ENCODE results near the gene IGF2BP1.
"Not testable (repeated sequence)": the region's sequence is repeated elsewhere in the genome, so short reads cannot be mapped to it uniquely, and the experiment has no call there.

The IGF2BP1 gene

DNA sequence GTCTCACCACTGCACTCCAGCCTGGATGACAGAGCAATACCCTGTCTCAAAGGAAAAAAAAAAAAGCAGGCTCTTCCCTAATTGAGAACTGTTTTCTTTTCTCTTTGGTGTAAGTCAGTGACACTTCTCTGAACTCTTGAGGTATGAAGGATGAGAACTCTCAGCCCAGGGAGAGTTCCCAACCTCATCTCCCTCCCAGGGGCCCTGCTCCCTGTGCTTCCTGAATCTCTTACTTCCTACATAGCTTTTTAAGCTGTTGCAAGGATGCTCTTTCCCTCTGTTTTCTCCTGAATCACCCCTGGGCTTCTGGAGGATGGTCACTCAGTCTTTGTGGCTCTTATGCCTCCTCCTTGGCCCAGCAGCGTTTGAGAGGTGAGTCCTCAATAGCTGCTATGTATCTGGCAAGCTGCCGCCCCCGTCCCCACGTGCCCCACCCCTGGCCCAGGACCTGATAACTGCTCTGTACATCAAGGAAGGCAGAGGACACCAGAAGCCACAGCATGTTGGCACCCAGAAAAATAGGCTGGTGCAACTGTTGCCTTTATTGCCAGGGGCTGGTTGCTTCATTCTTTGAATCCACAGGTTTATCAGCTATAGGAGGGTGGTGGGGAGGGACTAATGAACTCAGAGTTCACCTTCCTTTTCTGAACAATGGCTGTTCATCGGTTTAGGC, 24.0 kb downstream of the IGF2BP1 start:
- TF ChIP-seq, protein P1, sequence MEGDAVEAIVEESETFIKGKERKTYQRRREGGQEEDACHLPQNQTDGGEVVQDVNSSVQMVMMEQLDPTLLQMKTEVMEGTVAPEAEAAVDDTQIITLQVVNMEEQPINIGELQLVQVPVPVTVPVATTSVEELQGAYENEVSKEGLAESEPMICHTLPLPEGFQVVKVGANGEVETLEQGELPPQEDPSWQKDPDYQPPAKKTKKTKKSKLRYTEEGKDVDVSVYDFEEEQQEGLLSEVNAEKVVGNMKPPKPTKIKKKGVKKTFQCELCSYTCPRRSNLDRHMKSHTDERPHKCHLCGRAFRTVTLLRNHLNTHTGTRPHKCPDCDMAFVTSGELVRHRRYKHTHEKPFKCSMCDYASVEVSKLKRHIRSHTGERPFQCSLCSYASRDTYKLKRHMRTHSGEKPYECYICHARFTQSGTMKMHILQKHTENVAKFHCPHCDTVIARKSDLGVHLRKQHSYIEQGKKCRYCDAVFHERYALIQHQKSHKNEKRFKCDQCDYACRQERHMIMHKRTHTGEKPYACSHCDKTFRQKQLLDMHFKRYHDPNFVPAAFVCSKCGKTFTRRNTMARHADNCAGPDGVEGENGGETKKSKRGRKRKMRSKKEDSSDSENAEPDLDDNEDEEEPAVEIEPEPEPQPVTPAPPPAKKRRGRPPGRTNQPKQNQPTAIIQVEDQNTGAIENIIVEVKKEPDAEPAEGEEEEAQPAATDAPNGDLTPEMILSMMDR (IDR thresholded peaks at IDR 0.05; ENCODE audit: insufficient read depth, missing control alignments), result no peak
- FAIRE-seq (no peak), DNase-seq (ENCODE audit: insufficient read length, low spot score) (no peak)

GRCh38 chr17:49021768-49022103, 24.6 kb downstream of the IGF2BP1 start:
- FAIRE-seq (no peak), DNase-seq (ENCODE audit: insufficient read length, low spot score) (no peak)
- TF ChIP-seq, protein P1 (IDR thresholded peaks at IDR 0.05; ENCODE audit: insufficient read depth, missing control alignments), result no peak

- no peak for FAIRE-seq
- TF ChIP-seq, protein P1 (IDR thresholded peaks at IDR 0.05; ENCODE audit: insufficient read depth, missing control alignments), result no peak
- no peak for DNase-seq (ENCODE audit: insufficient read length, low spot score)
Measured at GRCh38 chr17:49022391-49022941, 25.3 kb downstream of the IGF2BP1 start.

DNA sequence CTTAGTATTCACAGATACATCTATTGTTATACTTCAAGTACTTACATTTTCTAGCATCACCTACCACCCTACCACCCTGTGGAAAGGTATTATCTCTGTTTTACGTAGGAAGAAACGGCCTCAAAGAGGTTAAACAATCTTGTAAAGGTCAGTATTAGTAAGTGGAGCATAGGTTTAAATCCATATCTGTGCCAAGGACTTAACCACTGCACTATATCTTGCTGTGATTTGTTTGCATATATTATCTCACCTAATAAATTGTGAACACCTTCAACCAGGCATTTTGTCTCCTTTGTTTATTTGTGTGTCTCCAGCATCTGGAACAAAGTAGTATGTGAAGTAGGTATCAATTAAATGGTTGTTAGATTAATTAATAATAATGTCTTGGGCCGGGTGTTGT, 27.3 kb downstream of the IGF2BP1 start:
- DNase-seq (ENCODE audit: insufficient read length, low spot score) (no peak), FAIRE-seq (no peak)
- TF ChIP-seq, protein P1 (IDR thresholded peaks at IDR 0.05; ENCODE audit: insufficient read depth, missing control alignments), result no peak

- FAIRE-seq, result not testable (repeated sequence)
Measured at GRCh38 chr17:49026447-49026846, 29.3 kb downstream of the IGF2BP1 start.

GRCh38 chr17:49028271-49028670, 31.1 kb downstream of the IGF2BP1 start:
- TF ChIP-seq, protein P1 (IDR thresholded peaks at IDR 0.05; ENCODE audit: insufficient read depth, missing control alignments), result no peak
- DNase-seq (ENCODE audit: insufficient read length, low spot score), result no peak
- FAIRE-seq, result no peak

More at GRCh38 chr17:49026447-49026846, 29.3 kb downstream of the IGF2BP1 start:
- DNase-seq (ENCODE audit: insufficient read length, low spot score), result not testable (repeated sequence)

DNA sequence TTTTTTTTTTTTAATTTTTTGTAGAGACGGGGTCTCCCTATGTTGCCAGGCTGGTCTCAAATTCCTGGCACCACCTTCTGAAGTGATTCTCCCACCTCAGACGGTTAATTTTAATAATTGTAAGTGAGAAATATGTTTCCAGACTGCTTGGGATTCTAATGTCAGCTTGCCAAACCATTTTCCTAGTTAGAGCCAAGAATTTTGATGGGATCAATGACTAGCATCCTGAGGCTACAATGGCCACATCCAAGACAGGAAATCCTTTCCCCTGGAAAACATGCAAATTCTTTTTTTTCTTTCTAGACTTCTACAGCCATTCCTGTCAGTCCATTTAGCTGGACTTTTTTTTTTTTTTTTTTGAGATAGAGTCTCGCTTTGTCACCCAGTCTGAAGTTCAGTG, 32.6 kb downstream of the IGF2BP1 start:
- TF ChIP-seq, protein P1 (IDR thresholded peaks at IDR 0.05; ENCODE audit: insufficient read depth, missing control alignments), result no peak
- DNase-seq (ENCODE audit: insufficient read length, low spot score) (no peak), FAIRE-seq (no peak)
